A549 (cell line): ENCODE measurements around the gene PNLIPRP3. TPM values are rescaled to one million over a fixed set of nuclear protein-coding genes. Genes with fewer than 3 reads are reported as not detected.

Experiments
- ATAC-seq, 2 experiments: fragments of 200-7000 bp in 1 of 2; fragments of >200 bp in 1 of 2; cut with Nextera tagmentation in 1 of 2; cut with Tn5 transposase in 1 of 2; 3 replicates each; pipeline versions ENCODE4 v1.8.0 to v1.9.1; 2018 to 2020; ENCODE audit warnings: mild to moderate bottlenecking in 1 of 2, moderate library complexity in 1 of 2
- CTCF ChIA-PET: fragments of 300-600 bp; sonication (Branson Sonifier 250); formaldehyde crosslinking; extraction: SDS; loops from one replicate; lab custom pipeline; 2021; ENCODE audit warnings: antibody characterized with exemption, inconsistent platforms; lab: Yijun Ruan, JAX
- POLR2A ChIA-PET: fragments of 350-600 bp; formaldehyde crosslinking; extraction: SDS; loops from one replicate; lab custom pipeline; 2021; ENCODE audit warnings: antibody characterized with exemption, inconsistent platforms; lab: Yijun Ruan, JAX
- DNase-seq, 2 experiments: peaks; one replicate each; pipeline versions ENCODE4 v3.0.0 to v3.0.0-alpha.2; 2011 to 2016; ENCODE audit warnings: low read depth in 1 of 2, low spot score in 1 of 2
- FAIRE-seq: peaks from 2 replicates; lab custom pipeline; 2011; peaks lifted over from hg19 to GRCh38; lab: Jason Lieb, UNC
- H3K27ac ChIP-seq, 2 experiments: fragments of >200 bp; sonication (Bioruptor Twin); formaldehyde crosslinking; 3 replicates each; pipeline ENCODE4 v1.5.1; 2016 to 2017
- H3K4me1 ChIP-seq: fragments of >200 bp; sonication (Bioruptor Twin); formaldehyde crosslinking; 3 replicates; pipeline ENCODE4 v1.6.1; 2016
- H3K4me2 ChIP-seq: fragments of >200 bp; sonication (Bioruptor Twin); formaldehyde crosslinking; 3 replicates; pipeline ENCODE4 v1.6.1; 2016
- H3K4me3 ChIP-seq: fragments of >200 bp; sonication (Bioruptor Twin); formaldehyde crosslinking; 3 replicates; pipeline ENCODE4 v1.5.1; 2016
- H3K9me3 ChIP-seq: fragments of >200 bp; sonication (Bioruptor Twin); formaldehyde crosslinking; 3 replicates; pipeline ENCODE4 v1.6.1; 2016
- CBX2 ChIP-seq: fragments of 200-600 bp; sonication (generic); IDR thresholded peaks from 2 replicates; pipeline ENCODE4 v1.6.1; 2016; ENCODE audit warnings: low read depth, mild to moderate bottlenecking, borderline replicate concordance
- CBX8 ChIP-seq: fragments of 200-600 bp; sonication (generic); IDR thresholded peaks from 2 replicates; pipeline ENCODE4 v1.6.1; 2016
- CEBPB ChIP-seq, 2 experiments: fragments of >200 bp in 1 of 2; sonication (Bioruptor Twin) in 1 of 2; formaldehyde crosslinking in 1 of 2; IDR thresholded peaks; 2 replicates each; pipeline ENCODE4 v1.6.1; 2012 to 2016
- CHD2 ChIP-seq: fragments of 150-350 bp; IDR thresholded peaks from 2 replicates; pipeline ENCODE4 v1.6.1; 2014; ENCODE audit warnings: low read length; ENCODE audit not compliant: partially characterized antibody
- CHD4 ChIP-seq: fragments of 200-600 bp; sonication (generic); IDR thresholded peaks from 2 replicates; pipeline ENCODE4 v1.6.1; 2016; ENCODE audit warnings: antibody characterized with exemption, mild to moderate bottlenecking, borderline replicate concordance
- EP300 ChIP-seq, 2 experiments: fragments of >200 bp; sonication (Bioruptor Twin); formaldehyde crosslinking; IDR thresholded peaks; 2 replicates in 1 of 2; 3 replicates in 1 of 2; pipeline ENCODE4 v1.6.1; 2016 to 2017
- FOSB ChIP-seq: fragments of 250-450 bp; sonication (Bioruptor Pico); IDR thresholded peaks from 2 replicates; pipeline ENCODE4 v1.5.0; 2020; ENCODE audit warnings: mild to moderate bottlenecking, moderate library complexity
- FOSL2 ChIP-seq, 2 experiments: fragments of 450-650 bp in 1 of 2; fragments of >200 bp in 1 of 2; sonication (Bioruptor Twin) in 1 of 2; formaldehyde crosslinking; IDR thresholded peaks; 2 replicates each; pipeline versions ENCODE4 v1.5.0 to v1.6.1; 2016 to 2020; ENCODE audit warnings: mild to moderate bottlenecking in 1 of 2, moderate library complexity in 1 of 2
- GATA3 ChIP-seq: IDR thresholded peaks from 2 replicates; pipeline ENCODE4 v1.6.1; 2012; ENCODE audit warnings: borderline replicate concordance
- HDAC2 ChIP-seq: fragments of 200-600 bp; sonication (generic); IDR thresholded peaks from 2 replicates; pipeline ENCODE4 v1.6.1; 2016
- HES2 ChIP-seq: fragments of >200 bp; sonication (Bioruptor Twin); formaldehyde crosslinking; IDR thresholded peaks from 2 replicates; pipeline ENCODE4 v1.6.1; 2016
- JUN ChIP-seq, 2 experiments: fragments of >200 bp; sonication (Bioruptor Twin); formaldehyde crosslinking; IDR thresholded peaks; 2 replicates in 1 of 2; 3 replicates in 1 of 2; pipeline ENCODE4 v1.6.1; 2016 to 2017
- KDM5A ChIP-seq: fragments of 200-600 bp; sonication (generic); IDR thresholded peaks from 2 replicates; pipeline ENCODE4 v1.6.1; 2016; ENCODE audit warnings: antibody characterized with exemption, mild to moderate bottlenecking
- MAFK ChIP-seq: fragments of 450-650 bp; IDR thresholded peaks from 2 replicates; pipeline ENCODE4 v1.6.1; 2014; ENCODE audit not compliant: partially characterized antibody
- MAZ ChIP-seq: fragments of 150-350 bp; IDR thresholded peaks from 2 replicates; pipeline ENCODE4 v1.6.1; 2014; ENCODE audit warnings: antibody characterized with exemption, low read depth, low read length, borderline replicate concordance
- PBX3 ChIP-seq: IDR thresholded peaks from 2 replicates; pipeline ENCODE4 v1.6.1; 2012
- POLR2AphosphoS2 ChIP-seq: conservative IDR thresholded peaks from 2 replicates; pipeline ENCODE4 v1.6.1; 2012; ENCODE audit warnings: low read length, improper control_type of control experiment, inconsistent platforms
- RAD21 ChIP-seq, 2 experiments: fragments of >200 bp in 1 of 2; sonication (Bioruptor Twin) in 1 of 2; formaldehyde crosslinking in 1 of 2; IDR thresholded peaks in 1 of 2; conservative IDR thresholded peaks in 1 of 2; 2 replicates in 1 of 2; 3 replicates in 1 of 2; pipeline ENCODE4 v1.6.1; 2012 to 2018; ENCODE audit warnings: inconsistent platforms in 1 of 2
- RARB ChIP-seq: fragments of 250-450 bp; sonication (Bioruptor Pico); IDR thresholded peaks from 2 replicates; pipeline ENCODE4 v1.8.0; 2021; ENCODE audit warnings: mild to moderate bottlenecking, moderate library complexity
- RCOR1 ChIP-seq: fragments of 150-350 bp; IDR thresholded peaks from 2 replicates; pipeline ENCODE4 v1.6.1; 2014; ENCODE audit warnings: antibody characterized with exemption, low read length, low read depth
- RNF2 ChIP-seq: fragments of 200-600 bp; sonication (generic); IDR thresholded peaks from 2 replicates; pipeline ENCODE4 v1.6.1; 2016; ENCODE audit warnings: low read depth, mild to moderate bottlenecking, antibody characterized with exemption, moderate library complexity, borderline replicate concordance
- TFCP2L1 ChIP-seq: fragments of 250-450 bp; sonication (Bioruptor Pico); IDR thresholded peaks from 2 replicates; pipeline ENCODE4 v1.5.0; 2021; ENCODE audit warnings: mild to moderate bottlenecking
- ZC3H11A ChIP-seq: fragments of 450-650 bp; IDR thresholded peaks from 2 replicates; pipeline ENCODE4 v1.6.1; 2014; ENCODE audit warnings: antibody characterized with exemption, mild to moderate bottlenecking
- WGBS: methylation state at CpG from one replicate; pipeline ENCODE4 v1.1.6; 2017; ENCODE audit errors: missing lambda C conversion rate; 5-methylcytosine and 5-hydroxymethylcytosine counted together
- polyA plus RNA-seq, 4 experiments: library from polyadenylated mRNA; depleted of rRNA in 3 of 4; stranded (reverse); fragments of >200 nt; fragmentation: RNase III in 1 of 4; extraction: RNeasy Plus Mini Kit Qiagen cat#74134 plus additional on column Dnase treatment in 1 of 4; gene quantifications; 2 replicates in 3 of 4; 3 replicates in 1 of 4; pipeline ENCODE4 v1.2.3, GENCODE V29; 2011 to 2017

PNLIPRP3 gene
- polyA plus RNA-seq, 2 of the 4 experiments (the other 2 are of a cell fraction), result not detected

- Histone ChIP-seq H3K4me3 (no peak overlapping the region), H3K4me2 (no peak overlapping the region), H3K9me3 (no peaks in the 10 kb centered on the region), H3K27ac (no peak overlapping the region), H3K4me1 (no peaks in the 10 kb centered on the region)
- WGBS, result 10% methylated on average over 7 of the region's 7 CpGs
- TF ChIP-seq MAZ, result no peak
- no peak for TF ChIP-seq TFCP2L1
- TF ChIP-seq MAFK, result no peak
- no peak for TF ChIP-seq EP300 (IDR thresholded peaks at IDR 0.05)
- TF ChIP-seq RCOR1, result no peak
- no peak for TF ChIP-seq CBX2
- no peak for TF ChIP-seq CHD4
- TF ChIP-seq FOSL2 (IDR thresholded peaks at IDR 0.05), result no peak
- TF ChIP-seq FOSL2 (CRISPR knock-in tag; IDR thresholded peaks at IDR 0.05), result no peak
- no peak for TF ChIP-seq ZC3H11A
- ChIA-PET POLR2A (no interaction called here), CTCF (no interaction called here)
- DNase-seq (no peak), FAIRE-seq (no peak), ATAC-seq (no peak)
These were observed 18.9 kb upstream of the PNLIPRP3 start for GRCh38 chr10:116408719-116409118.

GRCh38 chr10:116410351-116410750 is 17.3 kb upstream of the PNLIPRP3 start:
- CTCF ChIA-PET, result no interaction called here
- no peak for FAIRE-seq

GRCh38 chr10:116417821-116418220 is 9.8 kb upstream of the PNLIPRP3 start:
- no peaks in the 10 kb centered on the region for H3K9me3 ChIP-seq
- no peak overlapping the region for H3K4me3 ChIP-seq
- ATAC-seq, result no peak
- 6% methylated on average over 2 of the region's 2 CpGs for WGBS
- no peak for DNase-seq
- POLR2A ChIA-PET, result no interaction called here
- H3K4me1 ChIP-seq, result no peaks in the 10 kb centered on the region
- no peak overlapping the region for H3K4me2 ChIP-seq
- no peak overlapping the region for H3K27ac ChIP-seq
- TF ChIP-seq FOSB (no peak), RNF2 (no peak), JUN (IDR thresholded peaks at IDR 0.05) (no peak), GATA3 (no peak), HES2 (no peak), RARB (CRISPR knock-in tag) (no peak), CBX2 (no peak), HDAC2 (no peak), CHD2 (no peak), FOSL2 (IDR thresholded peaks at IDR 0.05) (no peak), FOSL2 (CRISPR knock-in tag; IDR thresholded peaks at IDR 0.05) (no peak), RAD21 (conservative IDR thresholded peaks at IDR 0.05 in 1 of 2, IDR thresholded peaks at IDR 0.05 in 1 of 2) (no peak), POLR2AphosphoS2 (no peak), MAFK (no peak), CBX8 (no peak), CEBPB (IDR thresholded peaks at IDR 0.05) (no peak)
- CTCF ChIA-PET, result no interaction called here
- FAIRE-seq, result no peak

More at GRCh38 chr10:116410351-116410750, 17.3 kb upstream of the PNLIPRP3 start:
- Histone ChIP-seq H3K9me3 (no peaks in the 10 kb centered on the region), H3K4me3 (no peak overlapping the region), H3K4me1 (no peaks in the 10 kb centered on the region), H3K27ac (no peak overlapping the region), H3K4me2 (no peak overlapping the region)
- TF ChIP-seq CEBPB (IDR thresholded peaks at IDR 0.05) (no peak), ZC3H11A (no peak)
- WGBS, result 40% methylated on average over 5 of the region's 5 CpGs
- no peak for ATAC-seq
- DNase-seq, result no peak
- POLR2A ChIA-PET, result no interaction called here

GRCh38 chr10:116418389-116418788 is 9.3 kb upstream of the PNLIPRP3 start:
- no peaks in the 10 kb centered on the region for H3K4me1 ChIP-seq
- CTCF ChIA-PET, result no interaction called here
- no peak overlapping the region for H3K4me3 ChIP-seq
- no peak overlapping the region for H3K4me2 ChIP-seq
- TF ChIP-seq PBX3, result no peak
- no peak for TF ChIP-seq KDM5A
- no peaks in the 10 kb centered on the region for H3K9me3 ChIP-seq
- FAIRE-seq (no peak), ATAC-seq (no peak), DNase-seq (no peak)
- H3K27ac ChIP-seq, result no peak overlapping the region
- POLR2A ChIA-PET, result no interaction called here
- 13% methylated on average over 1 of the region's 1 CpG for WGBS
